HG03108 (cell line): ENCODE results near the gene MFSD1.
"Not testable (repeated sequence)": the region's sequence is repeated elsewhere in the genome, so short reads cannot be mapped to it uniquely, and the experiment has no call there.

ENCODE experiments used
- ATAC-seq: cut with Tn5 transposase; IDR thresholded peaks from one replicate; pipeline ENCODE4 v1.9.1; 2021; ENCODE audit warnings: moderate library complexity; ENCODE audit not compliant: unreplicated experiment

MFSD1 gene

GRCh38 chr3:158775426-158776410 is 26.1 kb upstream of the MFSD1 start:
- no peak for ATAC-seq

DNA sequence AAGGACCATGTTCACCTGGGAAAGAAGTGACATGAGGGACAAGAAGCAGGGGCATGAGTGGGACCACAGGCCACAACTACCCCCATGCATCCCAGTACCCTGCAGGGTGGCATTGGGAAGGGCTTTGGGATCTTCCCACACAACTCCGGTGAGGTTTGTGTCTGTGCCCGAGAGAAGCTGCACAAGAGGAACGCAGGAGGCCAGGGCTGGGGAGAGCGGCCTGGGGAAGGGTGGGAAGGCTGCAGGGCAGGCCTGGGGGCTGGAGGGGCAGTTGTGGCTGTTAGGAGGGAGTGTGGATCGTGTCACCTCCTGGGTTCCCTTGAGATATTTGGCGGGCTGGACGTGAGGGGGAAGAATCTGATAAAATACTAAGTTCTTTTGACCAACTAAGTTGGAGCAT is 25.3 kb upstream of the MFSD1 start:
- no peak for ATAC-seq

DNA sequence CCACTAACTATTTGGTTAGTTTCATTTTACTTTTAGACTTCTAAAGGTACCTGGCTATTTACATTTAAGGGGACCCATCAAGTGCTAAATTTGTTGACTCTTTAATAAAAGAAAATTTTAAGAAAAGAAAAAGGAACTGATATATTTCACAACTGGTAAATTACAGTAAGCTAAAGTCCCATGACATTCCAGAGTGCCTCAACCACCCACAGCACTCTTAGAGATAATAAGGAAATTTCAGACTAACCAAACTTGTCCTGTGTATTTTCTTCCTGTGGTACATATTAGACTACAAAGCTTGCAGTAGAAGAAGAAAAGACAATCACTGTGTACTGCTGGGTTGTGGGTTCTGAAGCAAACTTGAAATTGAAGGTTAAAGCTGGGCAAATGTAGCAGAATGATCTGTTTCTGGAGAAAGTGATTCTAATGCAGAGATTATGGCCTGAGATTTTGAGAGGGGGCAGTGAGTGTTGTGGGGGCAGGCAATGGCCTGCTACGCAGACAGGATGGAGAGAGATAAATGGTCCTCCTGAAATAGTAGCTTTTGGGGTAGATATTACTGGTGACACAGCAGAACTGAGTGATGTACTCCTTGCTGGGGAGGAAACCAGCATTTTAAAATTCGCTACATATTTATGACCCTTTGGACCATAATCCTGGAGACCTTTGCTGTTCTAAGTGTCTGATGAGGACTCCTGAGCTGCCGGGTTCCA is 24.5 kb upstream of the MFSD1 start:
- ATAC-seq = no peak

- ATAC-seq = no peak
Measured at GRCh38 chr3:158780766-158781165, 21.1 kb upstream of the MFSD1 start.

DNA sequence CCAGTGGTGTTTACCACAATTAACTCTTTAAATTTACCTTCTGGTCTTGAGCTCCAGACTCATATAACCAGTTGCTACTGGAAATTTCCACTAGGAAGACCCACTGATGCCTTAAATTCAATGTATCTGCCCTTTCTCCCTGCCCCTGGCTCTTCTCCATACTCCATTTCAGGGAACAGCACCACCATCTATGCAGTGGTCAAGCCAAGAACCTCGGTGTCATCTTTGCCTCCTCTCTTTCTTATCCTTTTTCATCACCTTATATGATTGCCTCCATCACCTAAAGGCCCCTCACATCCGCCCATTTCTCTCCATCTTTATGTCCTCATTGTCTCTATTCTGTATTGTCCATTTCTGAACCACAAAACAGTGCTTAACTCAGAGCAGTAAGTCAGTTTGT is 20.7 kb upstream of the MFSD1 start:
- ATAC-seq = no peak

GRCh38 chr3:158781849-158782248 is 20.0 kb upstream of the MFSD1 start:
- ATAC-seq = no peak

- no peak for ATAC-seq
Measured at GRCh38 chr3:158782283-158782989, 19.4 kb upstream of the MFSD1 start.

DNA sequence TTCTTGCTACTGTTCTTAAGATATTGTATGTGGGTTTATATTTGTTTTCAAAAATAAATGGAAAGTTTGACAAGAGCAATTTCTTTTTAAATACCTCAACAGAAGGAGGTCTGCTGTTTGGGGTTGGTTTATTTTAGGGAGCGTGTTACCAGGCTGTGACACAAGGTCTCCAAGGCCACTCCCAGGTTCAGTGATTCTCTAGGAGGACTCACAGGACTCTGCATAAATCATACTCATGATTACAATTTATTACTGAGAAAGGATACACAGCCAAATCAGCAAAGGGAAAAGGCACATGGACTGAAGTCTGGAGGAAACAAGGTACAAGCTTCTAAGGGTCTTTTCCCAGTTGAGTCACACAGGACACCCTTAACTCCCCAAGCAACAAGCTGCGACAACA is 18.8 kb upstream of the MFSD1 start:
- ATAC-seq = no peak

DNA sequence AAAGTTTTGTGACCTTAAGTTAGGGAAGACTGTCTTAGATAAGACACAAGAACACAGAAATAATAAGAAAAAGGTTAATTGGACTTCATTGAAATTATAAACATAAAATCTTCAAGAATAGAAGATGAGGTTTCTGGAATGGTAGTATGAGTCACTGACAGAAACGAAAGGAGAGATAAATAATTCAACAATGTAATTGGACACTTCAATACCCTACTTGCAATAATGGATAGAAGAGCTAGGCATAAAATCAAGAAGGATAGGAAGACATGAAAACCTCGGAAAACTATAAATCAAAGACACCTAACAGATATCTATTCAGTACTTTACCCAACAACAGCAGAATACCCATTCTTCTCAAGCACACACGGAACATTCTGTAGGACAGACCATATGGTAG is 15.9 kb upstream of the MFSD1 start:
- ATAC-seq = no peak

GRCh38 chr3:158788446-158788845 is 13.4 kb upstream of the MFSD1 start:
- ATAC-seq = no peak

DNA sequence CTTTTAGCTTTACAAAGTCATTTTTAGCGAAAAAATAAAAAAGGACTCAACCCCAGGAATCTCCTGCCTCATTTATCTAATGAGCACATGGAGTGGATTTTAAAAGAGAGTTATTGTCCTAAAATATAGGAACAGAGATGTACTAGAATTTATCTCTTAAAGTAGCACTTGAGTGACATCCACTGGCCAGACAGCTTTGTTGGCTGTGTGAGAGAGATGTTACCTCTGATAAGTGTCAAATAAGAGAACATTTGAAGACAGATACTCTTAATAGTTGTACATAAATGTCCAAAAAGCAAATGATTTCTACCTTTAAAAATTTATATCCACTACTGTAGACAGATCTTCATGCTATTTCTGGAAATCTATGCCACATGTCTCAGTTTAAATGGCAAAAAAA is 12.3 kb upstream of the MFSD1 start:
- ATAC-seq = no peak

DNA sequence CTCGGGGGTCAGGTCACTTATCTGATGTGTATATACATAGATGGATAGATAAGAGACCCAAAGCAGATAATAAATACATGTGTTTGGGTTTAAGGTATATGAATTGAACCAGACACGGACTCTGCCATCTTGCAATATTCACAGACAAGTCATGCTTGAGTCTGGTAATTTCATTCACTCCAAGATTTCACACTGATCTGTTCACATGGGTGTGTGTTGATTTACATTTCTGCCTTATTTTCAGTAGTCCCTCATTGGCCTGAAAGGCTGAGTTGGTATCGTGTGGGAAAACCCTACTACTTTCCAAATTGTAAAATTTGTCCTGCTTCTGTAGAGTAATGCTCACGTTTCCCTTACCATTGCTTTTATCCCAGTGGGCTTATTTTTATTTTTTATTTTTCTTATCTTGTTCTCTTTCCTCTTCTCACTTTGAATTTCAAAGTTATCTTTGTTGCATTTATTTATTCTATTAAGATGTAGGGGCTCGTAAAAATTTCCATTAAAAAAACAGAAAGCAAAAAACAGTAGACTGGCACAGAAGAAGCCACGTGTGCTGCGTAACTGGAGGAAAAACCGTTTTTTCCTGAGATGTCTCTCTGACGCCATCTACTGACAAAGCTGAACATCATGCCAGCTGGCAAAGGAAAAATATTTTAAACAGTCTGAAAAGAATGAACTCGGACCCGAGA is 10.8 kb upstream of the MFSD1 start:
- ATAC-seq = no peak

DNA sequence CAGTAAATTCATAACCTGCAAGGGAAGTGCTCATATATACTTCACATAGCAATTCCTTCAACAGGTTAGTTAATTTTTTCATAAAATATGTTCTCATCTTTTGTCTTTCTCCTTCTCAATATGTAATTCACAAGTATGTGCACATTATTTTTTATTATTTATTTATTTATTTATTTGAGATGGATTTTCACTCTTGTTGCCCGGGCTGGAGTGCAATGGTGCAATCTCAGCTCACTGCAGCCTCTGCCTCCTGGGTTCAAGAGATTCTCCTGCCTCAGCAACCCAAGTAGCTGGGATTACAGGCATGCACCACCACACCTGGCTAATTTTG is 10.3 kb upstream of the MFSD1 start:
- ATAC-seq = not testable (repeated sequence)

DNA sequence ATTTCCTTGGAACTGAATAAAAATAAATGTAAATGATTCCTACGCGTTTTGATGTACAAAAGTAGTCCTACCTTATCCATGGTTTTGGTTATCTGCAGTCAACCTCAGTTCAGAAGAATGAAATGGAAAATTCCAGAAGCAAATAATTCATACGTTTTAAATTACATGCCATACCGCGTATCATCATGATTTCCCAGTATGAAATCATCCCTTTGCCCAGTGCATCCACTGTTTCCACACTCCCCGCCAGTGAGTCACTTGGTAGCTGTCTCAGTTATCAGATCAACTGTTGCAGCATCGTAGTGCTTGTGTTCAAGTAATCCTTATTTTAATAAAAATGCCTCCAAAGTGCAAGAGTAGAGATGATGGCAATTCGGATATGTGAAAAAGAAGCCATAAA is 9.1 kb upstream of the MFSD1 start:
- no peak for ATAC-seq

DNA sequence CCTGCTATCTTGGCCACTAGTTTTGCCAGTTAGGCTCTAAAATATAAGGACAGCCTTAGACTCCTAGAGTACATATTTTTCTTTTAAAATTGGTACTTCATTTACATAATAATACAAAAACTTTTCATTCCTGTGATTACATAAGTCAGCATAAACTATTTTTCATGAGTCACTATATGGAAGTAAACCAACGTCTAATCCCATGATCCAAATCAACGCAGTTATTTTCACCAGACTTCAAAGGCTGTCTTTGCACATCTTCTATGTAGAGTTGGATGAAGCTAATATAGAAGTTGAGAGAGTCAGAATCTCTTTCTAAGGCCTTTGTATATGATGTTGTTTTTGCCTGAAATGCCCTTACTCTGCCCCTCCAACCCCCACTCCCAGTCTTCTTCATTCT is 7.6 kb upstream of the MFSD1 start:
- no peak for ATAC-seq

DNA sequence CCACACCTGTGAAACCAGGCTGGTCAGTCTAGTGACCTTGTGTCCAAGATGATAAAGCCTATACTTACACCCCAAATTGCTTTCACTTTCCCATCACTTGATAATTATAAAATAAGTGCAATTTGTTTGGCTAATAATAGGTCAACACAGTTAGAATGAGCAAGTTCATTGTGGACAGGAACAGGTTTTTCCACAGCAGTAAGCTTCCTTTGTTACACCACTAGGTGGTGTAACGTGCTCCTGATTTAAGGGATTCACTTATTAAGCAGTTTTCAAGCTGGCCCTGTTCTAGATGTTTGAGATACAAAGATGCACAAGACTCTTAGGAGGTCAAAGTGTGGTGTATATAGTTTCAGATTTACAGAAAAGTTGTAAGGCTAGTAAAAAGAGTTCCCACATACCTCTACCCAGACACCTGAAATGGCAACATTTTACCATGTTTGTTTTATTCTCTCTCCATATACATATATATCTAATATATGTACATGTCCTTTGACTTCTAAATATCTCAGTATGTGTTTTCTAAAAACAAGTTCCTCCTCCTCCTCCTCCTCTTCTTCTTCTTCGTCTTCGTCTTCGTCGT is 6.8 kb upstream of the MFSD1 start:
- no peak for ATAC-seq

DNA sequence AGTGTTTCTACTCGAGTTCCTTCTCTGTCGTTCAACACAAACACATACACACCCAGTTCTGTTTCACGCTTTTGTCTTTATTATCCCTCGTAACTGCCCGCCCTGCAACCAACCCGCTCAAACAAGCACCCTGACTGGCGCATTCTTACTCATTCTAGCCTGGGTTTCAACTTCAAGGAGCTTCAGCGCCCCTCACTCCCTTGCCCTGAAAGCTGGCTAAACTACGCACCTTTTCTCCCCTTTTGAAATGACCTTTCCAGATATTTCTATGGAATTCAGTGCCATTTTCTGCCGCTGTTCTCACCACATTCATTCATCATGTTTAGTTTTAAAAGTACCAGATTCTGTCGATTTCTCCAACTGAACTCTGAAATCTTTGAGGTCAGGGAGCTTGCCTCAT is 653 bp upstream of the MFSD1 start:
- no peak for ATAC-seq

DNA sequence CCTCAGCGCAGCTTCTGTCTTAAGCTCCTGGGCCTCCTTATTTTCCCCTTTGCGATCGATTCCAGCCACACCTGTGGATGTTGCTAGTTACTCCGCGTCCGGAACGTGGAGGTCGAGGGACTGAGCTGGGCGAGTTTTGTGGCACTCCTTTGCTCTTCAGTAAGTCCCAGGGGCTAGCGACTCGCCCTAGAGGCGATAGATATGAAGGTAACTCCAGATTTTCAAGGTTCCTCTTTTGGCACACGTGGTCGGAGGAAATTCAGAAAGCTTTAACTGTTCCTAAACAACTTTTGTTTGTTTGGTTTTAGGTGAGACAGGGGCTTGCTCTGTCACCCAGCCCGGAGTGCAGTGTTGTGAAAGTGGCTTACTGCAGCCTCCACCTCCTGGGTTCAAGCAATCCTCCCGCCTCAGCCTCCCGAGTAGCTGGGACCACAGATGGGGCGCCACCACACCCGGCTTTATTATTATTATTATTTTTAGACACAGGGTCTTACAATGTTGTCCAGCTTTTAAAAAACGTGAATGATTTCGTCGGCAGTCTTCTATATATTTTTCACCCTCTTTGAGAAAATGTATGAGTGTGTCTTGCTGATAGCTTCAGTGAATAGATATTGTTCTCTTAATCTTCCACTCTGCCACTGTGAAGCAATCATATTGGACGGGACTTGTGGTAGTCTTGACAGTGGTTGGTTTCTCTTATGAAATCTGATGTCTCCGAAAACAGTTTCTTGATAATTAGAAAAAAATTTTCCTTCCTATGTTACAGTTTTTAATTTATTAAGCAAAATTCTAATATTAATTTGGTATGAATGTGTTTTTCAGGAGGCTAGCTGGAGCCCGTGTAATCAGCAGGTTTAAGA is 785 bp downstream of the MFSD1 start:
- ATAC-seq = peak; percentile 11

GRCh38 chr3:158804441-158804840 is 2.6 kb downstream of the MFSD1 start:
- ATAC-seq = no peak

DNA sequence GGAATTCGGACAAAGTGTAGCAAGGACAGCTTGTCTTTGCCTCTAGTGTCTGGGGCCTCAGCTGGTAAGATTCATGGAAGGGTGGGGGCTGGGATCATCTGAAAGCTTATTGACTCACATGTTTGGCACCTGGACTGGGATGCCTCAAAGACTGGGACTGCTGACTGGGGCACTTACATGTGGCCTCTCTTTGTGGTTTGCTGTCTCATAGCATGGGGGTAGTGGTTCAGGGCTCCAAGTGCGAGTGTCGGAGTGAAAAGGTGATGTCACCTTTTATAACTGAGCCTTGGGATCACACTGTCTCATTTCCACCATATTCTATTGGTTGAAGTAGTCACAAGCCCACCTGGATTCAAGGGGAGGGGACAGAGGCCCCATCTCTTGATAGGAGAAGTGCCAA is 6.8 kb downstream of the MFSD1 start:
- no peak for ATAC-seq
